ENCODE data around the gene KDF1. TPM values are rescaled to one million over a fixed set of nuclear protein-coding genes. Genes with fewer than 3 reads are reported as not detected.

KDF1 gene
- total RNA-seq, 4 donors from 2014 or later: not detected

- TF ChIP-seq CTCF (IDR thresholded peaks at IDR 0.05; ENCODE audit: low read depth): no peak
These were observed 31.2 kb upstream of the KDF1 start for GRCh38 chr1:26991310-26992116.

GRCh38 chr1:26986658-26987057 is 26.4 kb upstream of the KDF1 start:
- TF ChIP-seq CTCF (IDR thresholded peaks at IDR 0.05; ENCODE audit: low read depth): no peak

GRCh38 chr1:26984291-26984690 is 24.0 kb upstream of the KDF1 start:
- no peak for TF ChIP-seq CTCF (IDR thresholded peaks at IDR 0.05; ENCODE audit: low read depth)

GRCh38 chr1:26983863-26984262 is 23.6 kb upstream of the KDF1 start:
- no peak for TF ChIP-seq CTCF (IDR thresholded peaks at IDR 0.05; ENCODE audit: low read depth)

- no peak for TF ChIP-seq CTCF (IDR thresholded peaks at IDR 0.05; ENCODE audit: low read depth)
These were observed 21.0 kb upstream of the KDF1 start for GRCh38 chr1:26981146-26981846.

GRCh38 chr1:26978901-26979300 is 18.6 kb upstream of the KDF1 start:
- TF ChIP-seq CTCF (IDR thresholded peaks at IDR 0.05; ENCODE audit: low read depth): no peak
